Measurements from ENCODE around the gene GALR3. TPM values are rescaled to one million over a fixed set of nuclear protein-coding genes. Genes with fewer than 3 reads are reported as not detected.

GALR3 gene
- total and polyA plus RNA-seq, 2 donors (not counting 1 experiment from before 2014, with no cell fraction given) = not detected

DNA sequence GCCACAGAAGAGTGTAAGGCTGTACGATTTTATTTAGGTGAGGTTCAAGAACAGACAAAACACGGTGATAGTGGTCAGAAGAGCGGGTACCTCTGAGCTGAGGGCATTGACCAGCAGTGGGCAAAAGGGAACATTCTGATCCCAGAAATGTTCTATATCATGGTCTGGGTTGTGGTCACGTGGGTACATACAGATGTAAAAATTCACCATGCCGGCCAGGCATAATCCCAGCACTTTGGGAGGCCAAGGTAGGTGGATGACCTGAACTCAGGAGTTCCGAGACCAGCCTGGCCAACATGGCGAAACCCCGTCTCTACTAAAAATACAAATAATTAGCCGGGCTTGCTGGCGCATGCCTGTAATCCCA, 46.6 kb upstream of the GALR3 start:
- Histone ChIP-seq H4K20me1 (ENCODE audit: control insufficient read depth, extremely low read depth, insufficient read depth, low read length) (no peaks in the 10 kb centered on the region), H3K4me3 (replicated peaks in 1 of 4; ENCODE audit: control extremely low read depth in 1 of 4, insufficient read depth in 1 of 4, low read depth in 3 of 4, low read length in 4 of 4) (no peak overlapping the region), H3K36me3 (ENCODE audit: control insufficient read depth, insufficient read depth, low read length) (peaks cover 24% of the 10 kb centered on the region), H3K27ac (ENCODE audit: insufficient read depth, low read length) (peak overlapping the region; percentile 96), H3K79me2 (ENCODE audit: control insufficient read depth, insufficient read depth, low read length) (no peaks in the 10 kb centered on the region), H2AFZ (ENCODE audit: low read length) (no peak overlapping the region), H3K9me3 (ENCODE audit: control insufficient read depth, insufficient read depth, low read depth, low read length) (no peaks in the 10 kb centered on the region), H3K4me1 (ENCODE audit: control insufficient read depth, extremely low read depth, insufficient read depth, low read length) (peaks cover 25% of the 10 kb centered on the region), H3K4me2 (ENCODE audit: extremely low read depth, insufficient read depth, low read length) (no peak overlapping the region), H3K9ac (ENCODE audit: insufficient read depth, low read length) (no peak overlapping the region), H3K27me3 (ENCODE audit: control insufficient read depth, insufficient read depth, low read length) (no peaks in the 10 kb centered on the region)
- TF ChIP-seq EZH2 (IDR thresholded peaks at IDR 0.05; ENCODE audit: low read length, missing control alignments) = no peak
- TF ChIP-seq, protein P1, sequence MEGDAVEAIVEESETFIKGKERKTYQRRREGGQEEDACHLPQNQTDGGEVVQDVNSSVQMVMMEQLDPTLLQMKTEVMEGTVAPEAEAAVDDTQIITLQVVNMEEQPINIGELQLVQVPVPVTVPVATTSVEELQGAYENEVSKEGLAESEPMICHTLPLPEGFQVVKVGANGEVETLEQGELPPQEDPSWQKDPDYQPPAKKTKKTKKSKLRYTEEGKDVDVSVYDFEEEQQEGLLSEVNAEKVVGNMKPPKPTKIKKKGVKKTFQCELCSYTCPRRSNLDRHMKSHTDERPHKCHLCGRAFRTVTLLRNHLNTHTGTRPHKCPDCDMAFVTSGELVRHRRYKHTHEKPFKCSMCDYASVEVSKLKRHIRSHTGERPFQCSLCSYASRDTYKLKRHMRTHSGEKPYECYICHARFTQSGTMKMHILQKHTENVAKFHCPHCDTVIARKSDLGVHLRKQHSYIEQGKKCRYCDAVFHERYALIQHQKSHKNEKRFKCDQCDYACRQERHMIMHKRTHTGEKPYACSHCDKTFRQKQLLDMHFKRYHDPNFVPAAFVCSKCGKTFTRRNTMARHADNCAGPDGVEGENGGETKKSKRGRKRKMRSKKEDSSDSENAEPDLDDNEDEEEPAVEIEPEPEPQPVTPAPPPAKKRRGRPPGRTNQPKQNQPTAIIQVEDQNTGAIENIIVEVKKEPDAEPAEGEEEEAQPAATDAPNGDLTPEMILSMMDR (conservative IDR thresholded peaks at IDR 0.05 in 1 of 2, IDR thresholded peaks at IDR 0.05 in 1 of 2; ENCODE audit: low read depth in 1 of 2, low read length in 2 of 2) = no peak
- no peak for DNase-seq (ENCODE audit: low read depth in 2 of 2)

DNA sequence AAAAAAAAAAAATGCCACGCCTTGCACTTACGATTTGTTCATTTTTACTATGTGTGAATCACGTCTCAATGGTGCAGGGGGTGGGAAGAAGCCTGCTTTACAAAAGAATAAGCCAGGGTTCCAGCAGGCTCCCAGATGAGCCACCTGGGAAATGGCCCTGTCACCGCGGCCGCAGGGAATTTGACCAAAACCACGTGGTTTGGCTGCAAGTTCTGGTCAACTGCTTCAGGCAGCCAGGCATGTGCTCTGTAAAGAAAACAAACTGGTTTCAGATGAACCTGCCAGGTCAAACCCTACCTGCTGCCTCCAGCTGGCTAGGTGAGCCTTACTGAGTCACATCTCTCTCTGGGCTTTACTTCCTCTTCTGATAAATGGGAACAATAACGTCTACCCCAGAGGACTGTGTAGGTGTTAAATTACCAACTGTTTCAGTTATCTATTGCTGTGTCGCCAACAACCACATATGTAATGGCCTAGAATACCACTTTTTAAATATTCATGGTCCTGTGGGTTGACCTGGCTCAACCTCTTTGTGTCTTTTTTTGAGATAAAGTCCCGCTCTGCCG, 46.0 kb upstream of the GALR3 start:
- H3K4me1 ChIP-seq (ENCODE audit: control insufficient read depth, extremely low read depth, insufficient read depth, low read length) = peaks cover 28% of the 10 kb centered on the region
- no peaks in the 10 kb centered on the region for H3K27me3 ChIP-seq (ENCODE audit: control insufficient read depth, insufficient read depth, low read length)
- H4K20me1 ChIP-seq (ENCODE audit: control insufficient read depth, extremely low read depth, insufficient read depth, low read length) = no peaks in the 10 kb centered on the region
- H3K9me3 ChIP-seq (ENCODE audit: control insufficient read depth, insufficient read depth, low read depth, low read length) = no peaks in the 10 kb centered on the region
- no peak overlapping the region for H3K9ac ChIP-seq (ENCODE audit: insufficient read depth, low read length)
- H3K4me3 ChIP-seq (replicated peaks in 1 of 4; ENCODE audit: control extremely low read depth in 1 of 4, insufficient read depth in 1 of 4, low read depth in 3 of 4, low read length in 4 of 4) = no peak overlapping the region
- DNase-seq (ENCODE audit: low read depth in 2 of 2) = peak; percentile 82 to 91
- H3K79me2 ChIP-seq (ENCODE audit: control insufficient read depth, insufficient read depth, low read length) = no peaks in the 10 kb centered on the region
- peaks cover 19% of the 10 kb centered on the region for H3K36me3 ChIP-seq (ENCODE audit: control insufficient read depth, insufficient read depth, low read length)
- peak overlapping the region; percentile 96 for H3K27ac ChIP-seq (ENCODE audit: insufficient read depth, low read length)
- no peak overlapping the region for H3K4me2 ChIP-seq (ENCODE audit: extremely low read depth, insufficient read depth, low read length)
- no peak for TF ChIP-seq EZH2 (IDR thresholded peaks at IDR 0.05; ENCODE audit: low read length, missing control alignments)
- no peak overlapping the region for H2AFZ ChIP-seq (ENCODE audit: low read length)

DNA sequence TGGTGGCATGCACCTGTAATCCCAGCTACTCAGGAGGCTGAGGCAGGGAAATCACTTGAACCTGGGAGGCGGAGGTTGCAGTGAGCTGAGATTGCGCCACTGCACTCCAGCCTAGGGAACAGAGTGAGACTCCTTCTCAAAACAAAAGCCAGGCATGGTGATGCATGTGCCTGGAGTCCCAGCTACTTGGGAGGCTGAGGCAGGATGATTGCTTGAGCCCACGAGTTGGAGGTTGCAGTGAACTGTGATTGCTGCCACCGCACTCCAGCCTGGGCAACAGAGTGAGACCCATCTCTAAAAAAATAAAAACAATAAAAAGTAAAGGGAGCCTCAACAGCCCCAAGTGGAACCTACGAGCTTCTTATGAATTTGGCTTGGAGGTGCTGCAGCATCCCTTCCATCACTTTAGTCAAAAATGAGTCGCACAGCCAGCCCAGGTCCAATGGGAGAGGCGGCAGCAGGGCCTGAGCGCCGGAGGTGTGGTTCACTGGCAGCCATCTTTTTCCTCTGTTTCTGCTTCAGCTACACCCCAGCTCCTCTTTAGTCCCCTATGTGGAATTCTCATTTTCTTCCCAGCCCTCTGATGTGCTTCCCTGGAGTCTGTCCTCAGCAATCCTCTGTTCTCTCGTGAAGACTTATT, 44.7 kb upstream of the GALR3 start:
- Histone ChIP-seq H3K4me3 (replicated peaks in 1 of 4; ENCODE audit: control extremely low read depth in 1 of 4, insufficient read depth in 1 of 4, low read depth in 3 of 4, low read length in 4 of 4) (no peak overlapping the region), H3K27me3 (ENCODE audit: control insufficient read depth, insufficient read depth, low read length) (no peaks in the 10 kb centered on the region), H3K9ac (ENCODE audit: insufficient read depth, low read length) (no peak overlapping the region), H3K27ac (ENCODE audit: insufficient read depth, low read length) (no peak overlapping the region), H3K4me1 (ENCODE audit: control insufficient read depth, extremely low read depth, insufficient read depth, low read length) (peaks cover 31% of the 10 kb centered on the region), H3K36me3 (ENCODE audit: control insufficient read depth, insufficient read depth, low read length) (peaks cover 7% of the 10 kb centered on the region), H3K79me2 (ENCODE audit: control insufficient read depth, insufficient read depth, low read length) (no peaks in the 10 kb centered on the region), H3K9me3 (ENCODE audit: control insufficient read depth, insufficient read depth, low read depth, low read length) (no peaks in the 10 kb centered on the region), H4K20me1 (ENCODE audit: control insufficient read depth, extremely low read depth, insufficient read depth, low read length) (no peaks in the 10 kb centered on the region), H3K4me2 (ENCODE audit: extremely low read depth, insufficient read depth, low read length) (no peak overlapping the region), H2AFZ (ENCODE audit: low read length) (no peak overlapping the region)
- TF ChIP-seq, protein P1 (conservative IDR thresholded peaks at IDR 0.05 in 1 of 2, IDR thresholded peaks at IDR 0.05 in 1 of 2; ENCODE audit: low read depth in 1 of 2, low read length in 2 of 2) = no peak
- no peak for TF ChIP-seq EZH2 (IDR thresholded peaks at IDR 0.05; ENCODE audit: low read length, missing control alignments)
- no peak for DNase-seq (ENCODE audit: low read depth in 2 of 2)

All from fibroblast of lung (primary cell).